Measurements from ENCODE around the gene TCP1. TPM values are rescaled to one million over a fixed set of nuclear protein-coding genes. Genes with fewer than 3 reads are reported as not detected.
"Not testable (repeated sequence)": the region's sequence is repeated elsewhere in the genome, so short reads cannot be mapped to it uniquely, and the experiment has no call there.

Gene TCP1
- total RNA-seq, 4 donors from 2014 or later = 43.8 to 170 (median 112) TPM

GRCh38 chr6:159800141-159800865 lies 10.9 kb upstream of the TCP1 start, which contains the start of gene PNLDC1:
TSS of gene PNLDC1 (plus strand) at chr6:159800276. CDS start at chr6:159800308, 32 bp downstream.
- no peak for DNase-seq
- Histone ChIP-seq H3K36me3 (peaks cover 0 to 17% (median 0%) of the 10 kb centered on the region in 4 donors), H3K27me3 (no peaks in the 10 kb centered on the region), H3K4me1 (peaks cover 0 to 5% (median 0%) of the 10 kb centered on the region in 4 donors), H3K4me3 (no peak within 1 kb of the TSS), H3K27ac (no peak within 1 kb of the TSS), H3K9me3 (no peaks in the 10 kb centered on the region)
- intact Hi-C loops (cut with DNase I; ENCODE audit: low total_unique reads) = no loop called here
- TF ChIP-seq EP300 (IDR thresholded peaks at IDR 0.05; ENCODE audit: low read depth) (no peak), POLR2A (IDR thresholded peaks at IDR 0.05) (no peak), CTCF (IDR thresholded peaks at IDR 0.05) (no peak), POLR2AphosphoS5 (IDR thresholded peaks at IDR 0.05) (no peak)
- in situ Hi-C loops (cut with MboI; ENCODE audit: low pct_ligation_motif_present in 1 of 4, low pct_unique_long_range_greater_than_20kb in 1 of 4, low sequenced_read_pairs in 3 of 4) = no loop called here
- 80 to 94% methylated on average over 2 to 43 of the region's 50 CpGs for WGBS, 2 donors (ENCODE audit: low coverage in 1 of 2)

- WGBS, 2 donors (ENCODE audit: low coverage in 1 of 2) = 40 to 43% methylated on average over 1 of the region's 1 CpG
Observed at GRCh38 chr6:159797554-159797953, 8.2 kb upstream of the TCP1 start.

GRCh38 chr6:159794976-159795375 lies 5.6 kb upstream of the TCP1 start:
- in situ Hi-C loops (cut with MboI; ENCODE audit: low pct_ligation_motif_present in 1 of 4, low pct_unique_long_range_greater_than_20kb in 1 of 4, low sequenced_read_pairs in 3 of 4) = loop anchor here in 2 of 4 donors (25.0 kb wide), 1 partner anchor 108 kb away; the partner anchor contains the start of gene SOD2 (in 2 of the 2)

More at GRCh38 chr6:159797554-159797953, 8.2 kb upstream of the TCP1 start:
- no peak for DNase-seq
- Histone ChIP-seq H3K9me3 (no peaks in the 10 kb centered on the region), H3K4me3 (no peak overlapping the region), H3K27me3 (no peaks in the 10 kb centered on the region), H3K4me1 (peaks cover 3 to 6% (median 5%) of the 10 kb centered on the region in 4 donors), H3K36me3 (peaks cover 0 to 17% (median 4%) of the 10 kb centered on the region in 4 donors), H3K27ac (no peak overlapping the region)
- in situ Hi-C loops (cut with MboI; ENCODE audit: low pct_ligation_motif_present in 1 of 4, low pct_unique_long_range_greater_than_20kb in 1 of 4, low sequenced_read_pairs in 3 of 4) (loop anchor here in 2 of 4 donors (25.0 kb wide), 1 partner anchor 110 kb away; the partner anchor contains the start of gene SOD2 (in 2 of the 2)), intact Hi-C loops (cut with DNase I; ENCODE audit: low total_unique reads) (no loop called here)
- TF ChIP-seq EP300 (IDR thresholded peaks at IDR 0.05; ENCODE audit: low read depth) (no peak), CTCF (IDR thresholded peaks at IDR 0.05) (no peak), POLR2A (IDR thresholded peaks at IDR 0.05) (no peak), POLR2AphosphoS5 (IDR thresholded peaks at IDR 0.05) (no peak)

GRCh38 chr6:159790956-159791598 lies 1.7 kb upstream of the TCP1 start:
- peaks cover 27 to 49% (median 37%) of the 10 kb centered on the region in 4 donors for H3K4me1 ChIP-seq
- H3K36me3 ChIP-seq = peaks cover 0 to 25% (median 5%) of the 10 kb centered on the region in 4 donors
- no peak for TF ChIP-seq POLR2AphosphoS5 (IDR thresholded peaks at IDR 0.05)
- no peak for TF ChIP-seq POLR2A (IDR thresholded peaks at IDR 0.05)
- TF ChIP-seq CTCF (IDR thresholded peaks at IDR 0.05) = no peak
- no peak for TF ChIP-seq EP300 (IDR thresholded peaks at IDR 0.05; ENCODE audit: low read depth)
- H3K4me3 ChIP-seq = peak overlapping the region; percentile 80 to 84 (median 82)
- 10 to 23% methylated on average over 6 to 17 of the region's 18 CpGs for WGBS, 2 donors (ENCODE audit: low coverage in 1 of 2)
- H3K27ac ChIP-seq = peak overlapping the region; percentile 92 to 100 (median 99)
- no peaks in the 10 kb centered on the region for H3K27me3 ChIP-seq
- intact Hi-C loops (cut with DNase I; ENCODE audit: low total_unique reads) (loop anchor here (2.0 kb wide), 1 partner anchor 100 kb away; no protein-coding TSS in a partner anchor), in situ Hi-C loops (cut with MboI; ENCODE audit: low pct_ligation_motif_present in 1 of 4, low pct_unique_long_range_greater_than_20kb in 1 of 4, low sequenced_read_pairs in 3 of 4) (loop anchor here in 2 of 4 donors (25.0 kb wide), 1 partner anchor 104 kb away; the partner anchor contains the start of gene SOD2 (in 2 of the 2))
- no peaks in the 10 kb centered on the region for H3K9me3 ChIP-seq
- peak; percentile 28 for DNase-seq

More at GRCh38 chr6:159794976-159795375, 5.6 kb upstream of the TCP1 start:
- intact Hi-C loops (cut with DNase I; ENCODE audit: low total_unique reads); DNase-seq; H3K4me3 ChIP-seq; H3K9me3 ChIP-seq; H3K27ac ChIP-seq; H3K27me3 ChIP-seq: not testable (repeated sequence)
- H3K4me1 ChIP-seq = peaks cover 17 to 24% (median 21%) of the 10 kb centered on the region in 4 donors
- H3K36me3 ChIP-seq = peaks cover 0 to 17% (median 7%) of the 10 kb centered on the region in 4 donors
- WGBS, 2 donors (ENCODE audit: low coverage in 1 of 2) = 57 to 90% methylated on average over 3 to 8 of the region's 8 CpGs
